Upper lobe of left lung (tissue), 6 donors: ENCODE data around the gene MSH4. TPM values are rescaled to one million over a fixed set of nuclear protein-coding genes. Genes with fewer than 3 reads are reported as not detected.

ENCODE experiments used
- ATAC-seq, 2 donors: fragments of 200-7000 bp; cut with Tn5 transposase; one replicate each; pipeline ENCODE4 v1.9.1; 2022; ENCODE audit warnings: mild to moderate bottlenecking in 2 of 2, moderate library complexity in 2 of 2; ENCODE audit not compliant: low FRiP score in 2 of 2
- DNase-seq, 2 donors: peaks; one replicate each; pipeline ENCODE4 v3.0.0-alpha.2; 2019 to 2020
- H3K27ac ChIP-seq, 4 donors: fragments of 200-600 bp; sonication (generic); one replicate each; pipeline ENCODE4 v1.5.1; 2016 to 2019
- H3K27me3 ChIP-seq, 4 donors: fragments of 200-600 bp; sonication (generic); one replicate each; pipeline ENCODE4 v1.5.1; 2017 to 2019
- H3K36me3 ChIP-seq, 4 donors: fragments of 200-600 bp; sonication (generic); one replicate each; pipeline ENCODE4 v1.5.1; 2016 to 2019
- H3K4me1 ChIP-seq, 4 donors: fragments of 200-600 bp; sonication (generic); one replicate each; pipeline ENCODE4 v1.5.1; 2018 to 2019
- H3K4me3 ChIP-seq, 4 donors: fragments of 200-600 bp; sonication (generic); one replicate each; pipeline ENCODE4 v1.5.1; 2017 to 2019; ENCODE audit warnings: mild to moderate bottlenecking in 2 of 4, moderate library complexity in 1 of 4
- H3K9me3 ChIP-seq, 4 donors: fragments of 200-600 bp; sonication (generic); one replicate each; pipeline ENCODE4 v1.5.1; 2018 to 2019
- EP300 ChIP-seq, 4 donors: sonication (generic); formaldehyde crosslinking; IDR thresholded peaks; one replicate each; pipeline ENCODE4 v1.5.1; 2017; ENCODE audit warnings: antibody characterized with exemption in 4 of 4, control low read depth in 2 of 4
- POLR2A ChIP-seq, 4 donors: fragments of 450-650 bp; IDR thresholded peaks; one replicate each; pipeline ENCODE4 v1.5.1; 2016 to 2017; ENCODE audit warnings: antibody characterized with exemption in 4 of 4, mild to moderate bottlenecking in 2 of 4
- POLR2AphosphoS5 ChIP-seq, 2 donors: sonication (generic); formaldehyde crosslinking; IDR thresholded peaks; one replicate each; pipeline ENCODE4 v1.5.1; 2017; ENCODE audit warnings: antibody characterized with exemption in 2 of 2
- WGBS, 2 donors: methylation state at CpG; one replicate each; pipeline ENCODE4 v1.1.5; 2017 to 2018; 5-methylcytosine and 5-hydroxymethylcytosine counted together
- total RNA-seq, 6 donors: library from RNA; depleted of rRNA in 4 of 6; stranded (reverse); fragments of >200 nt in 4 of 6; gene quantifications; one replicate each; pipeline versions ENCODE4 v1.1.0 to v1.2.1, GENCODE V29; 2016 to 2021
- TF ChIP-seq, protein P1 (sequence below), 6 experiments: fragments of 450-650 bp in 4 of 6; fragments of 200-600 bp in 2 of 6; sonication (generic) in 2 of 6; IDR thresholded peaks; one replicate each; pipeline ENCODE4 v1.5.1; 2016 to 2019; ENCODE audit warnings: antibody characterized with exemption in 6 of 6
- donor health status: DM: no; HTN: no; CAD: no; lungs with moderate emphysema.
- donor health status: DM: no; HTN: yes; CAD: no; lungs with severe emphysema.

Gene MSH4
- total RNA-seq, 6 donors from 2014 or later = 0.31 to 0.74 (median 0.46) TPM; not detected in 3

DNA sequence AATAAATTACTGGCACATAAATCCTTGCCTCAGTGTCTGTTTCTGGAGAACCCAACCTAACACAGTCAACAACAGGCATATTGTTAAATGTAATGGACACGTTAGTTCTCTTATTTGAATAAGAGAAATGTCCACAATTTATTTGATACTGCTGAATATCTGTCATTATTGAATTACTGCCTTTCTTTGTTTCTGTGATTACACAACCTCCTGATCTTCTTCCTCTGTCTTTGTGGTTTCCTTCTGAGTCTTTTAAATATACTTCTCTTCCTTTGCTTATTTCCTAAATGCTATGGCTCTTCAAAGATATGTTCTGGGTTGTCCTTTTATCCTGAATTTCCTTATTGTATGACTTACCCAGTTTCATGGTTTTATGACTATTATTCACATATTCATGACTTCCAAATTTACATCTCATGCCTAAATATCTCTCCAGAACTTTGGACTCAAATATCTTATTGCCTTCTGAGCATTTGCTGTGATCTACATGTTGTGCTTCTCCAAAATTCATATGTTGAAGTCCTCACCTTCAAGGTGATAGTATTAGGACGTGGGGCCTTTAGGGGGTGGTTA is 39.9 kb downstream of the MSH4 start:
- WGBS, 2 donors = 34 to 38% methylated on average over 2 of the region's 2 CpGs
- Histone ChIP-seq H3K4me3 (no peak overlapping the region), H3K27me3 (no peaks in the 10 kb centered on the region), H3K36me3 (no peaks in the 10 kb centered on the region), H3K27ac (no peak overlapping the region), H3K9me3 (peaks cover 0 to 3% (median 0%) of the 10 kb centered on the region in 4 donors), H3K4me1 (no peaks in the 10 kb centered on the region)
- ATAC-seq (no peak), DNase-seq (no peak)
- TF ChIP-seq POLR2AphosphoS5 (IDR thresholded peaks at IDR 0.05) (no peak), EP300 (IDR thresholded peaks at IDR 0.05) (no peak), POLR2A (IDR thresholded peaks at IDR 0.05) (no peak)
- TF ChIP-seq, protein P1, sequence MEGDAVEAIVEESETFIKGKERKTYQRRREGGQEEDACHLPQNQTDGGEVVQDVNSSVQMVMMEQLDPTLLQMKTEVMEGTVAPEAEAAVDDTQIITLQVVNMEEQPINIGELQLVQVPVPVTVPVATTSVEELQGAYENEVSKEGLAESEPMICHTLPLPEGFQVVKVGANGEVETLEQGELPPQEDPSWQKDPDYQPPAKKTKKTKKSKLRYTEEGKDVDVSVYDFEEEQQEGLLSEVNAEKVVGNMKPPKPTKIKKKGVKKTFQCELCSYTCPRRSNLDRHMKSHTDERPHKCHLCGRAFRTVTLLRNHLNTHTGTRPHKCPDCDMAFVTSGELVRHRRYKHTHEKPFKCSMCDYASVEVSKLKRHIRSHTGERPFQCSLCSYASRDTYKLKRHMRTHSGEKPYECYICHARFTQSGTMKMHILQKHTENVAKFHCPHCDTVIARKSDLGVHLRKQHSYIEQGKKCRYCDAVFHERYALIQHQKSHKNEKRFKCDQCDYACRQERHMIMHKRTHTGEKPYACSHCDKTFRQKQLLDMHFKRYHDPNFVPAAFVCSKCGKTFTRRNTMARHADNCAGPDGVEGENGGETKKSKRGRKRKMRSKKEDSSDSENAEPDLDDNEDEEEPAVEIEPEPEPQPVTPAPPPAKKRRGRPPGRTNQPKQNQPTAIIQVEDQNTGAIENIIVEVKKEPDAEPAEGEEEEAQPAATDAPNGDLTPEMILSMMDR (IDR thresholded peaks at IDR 0.05) = no peak

- 77 to 79% methylated on average over 2 of the region's 2 CpGs for WGBS, 2 donors
- Histone ChIP-seq H3K27ac (no peak overlapping the region), H3K27me3 (no peaks in the 10 kb centered on the region), H3K4me1 (no peaks in the 10 kb centered on the region), H3K36me3 (no peaks in the 10 kb centered on the region), H3K9me3 (peaks cover 0 to 3% (median 0%) of the 10 kb centered on the region in 4 donors), H3K4me3 (no peak overlapping the region)
- TF ChIP-seq POLR2A (IDR thresholded peaks at IDR 0.05) = no peak
- TF ChIP-seq, protein P1 (IDR thresholded peaks at IDR 0.05) = no peak
- TF ChIP-seq EP300 (IDR thresholded peaks at IDR 0.05) = no peak
- no peak for TF ChIP-seq POLR2AphosphoS5 (IDR thresholded peaks at IDR 0.05)
- DNase-seq (no peak), ATAC-seq (no peak)
Observed at GRCh38 chr1:75838079-75838478, 41.4 kb downstream of the MSH4 start.

GRCh38 chr1:75841421-75841820 is 44.7 kb downstream of the MSH4 start:
- DNase-seq (no peak), ATAC-seq (no peak)
- Histone ChIP-seq H3K4me1 (no peaks in the 10 kb centered on the region), H3K36me3 (no peaks in the 10 kb centered on the region), H3K9me3 (no peaks in the 10 kb centered on the region), H3K27me3 (no peaks in the 10 kb centered on the region), H3K4me3 (no peak overlapping the region), H3K27ac (no peak overlapping the region)
- no peak for TF ChIP-seq POLR2AphosphoS5 (IDR thresholded peaks at IDR 0.05)
- no peak for TF ChIP-seq EP300 (IDR thresholded peaks at IDR 0.05)
- TF ChIP-seq, protein P1 (IDR thresholded peaks at IDR 0.05) = no peak
- TF ChIP-seq POLR2A (IDR thresholded peaks at IDR 0.05) = no peak

DNA sequence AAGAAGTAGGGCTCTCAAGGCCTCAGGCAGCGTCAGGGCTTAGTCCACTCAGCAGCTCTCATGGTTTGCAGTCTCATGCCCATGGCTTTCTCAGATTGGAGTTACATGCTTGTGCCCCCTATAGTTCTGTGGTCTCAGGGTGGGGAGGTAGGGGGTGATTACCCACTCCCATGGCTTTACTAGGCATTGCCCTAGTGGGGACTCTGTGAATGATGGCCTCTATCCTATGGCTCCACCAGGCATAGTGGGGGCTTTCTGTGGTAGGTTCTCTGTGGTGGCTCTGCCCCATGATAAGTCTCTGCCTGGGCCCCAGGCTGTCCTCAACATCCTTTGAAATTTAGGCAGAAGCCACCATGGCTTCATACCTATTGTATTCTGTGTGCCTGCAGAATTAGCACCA is 48.9 kb downstream of the MSH4 start:
- no peaks in the 10 kb centered on the region for H3K9me3 ChIP-seq
- peak in 1 of 2 donors; percentile 26 for ATAC-seq
- DNase-seq = no peak
- TF ChIP-seq EP300 (IDR thresholded peaks at IDR 0.05) (no peak), POLR2AphosphoS5 (IDR thresholded peaks at IDR 0.05) (no peak), POLR2A (IDR thresholded peaks at IDR 0.05) (no peak)
- TF ChIP-seq, protein P1 (IDR thresholded peaks at IDR 0.05) = no peak
- no peak overlapping the region for H3K27ac ChIP-seq
- H3K4me1 ChIP-seq = no peaks in the 10 kb centered on the region
- H3K27me3 ChIP-seq = no peaks in the 10 kb centered on the region
- no peaks in the 10 kb centered on the region for H3K36me3 ChIP-seq
- WGBS, 2 donors = 0 to 43% methylated on average over 1 of the region's 1 CpG
- H3K4me3 ChIP-seq = no peak overlapping the region

DNA sequence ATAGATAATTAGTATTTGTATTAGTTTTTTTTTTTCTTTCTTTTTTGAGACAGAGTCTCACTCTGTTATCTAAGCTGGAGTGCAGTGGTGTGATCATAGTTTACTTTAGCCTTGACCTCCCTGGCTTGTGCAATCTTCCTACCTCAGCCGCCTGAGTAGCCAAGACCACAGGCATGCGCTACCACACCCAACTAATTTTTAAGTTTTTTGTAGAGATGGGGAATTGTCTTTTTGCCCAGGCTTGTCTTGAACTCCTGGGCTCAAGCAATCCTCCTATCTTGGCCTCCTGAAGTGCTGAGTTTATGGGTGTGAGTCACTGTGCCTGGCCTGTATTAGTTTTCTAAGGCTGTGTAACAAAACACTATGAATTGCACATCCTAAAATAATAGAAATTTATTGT is 58.3 kb downstream of the MSH4 start:
- H3K4me3 ChIP-seq = no peak overlapping the region
- no peak for ATAC-seq
- H3K9me3 ChIP-seq = no peaks in the 10 kb centered on the region
- H3K4me1 ChIP-seq = no peaks in the 10 kb centered on the region
- 65 to 78% methylated on average over 2 of the region's 2 CpGs for WGBS, 2 donors
- H3K27me3 ChIP-seq = no peaks in the 10 kb centered on the region
- TF ChIP-seq, protein P1 (IDR thresholded peaks at IDR 0.05) = no peak
- TF ChIP-seq EP300 (IDR thresholded peaks at IDR 0.05) (no peak), POLR2AphosphoS5 (IDR thresholded peaks at IDR 0.05) (no peak), POLR2A (IDR thresholded peaks at IDR 0.05) (no peak)
- DNase-seq = peak in 1 of 2 donors; percentile 26
- no peak overlapping the region for H3K27ac ChIP-seq
- H3K36me3 ChIP-seq = no peaks in the 10 kb centered on the region
